ENCODE measurements around the gene SLC35G4.

- TF ChIP-seq CTCF (IDR thresholded peaks at IDR 0.05; ENCODE audit: poor library complexity, severe bottlenecking): no peak
- TF ChIP-seq POLR2AphosphoS5 (IDR thresholded peaks at IDR 0.05): no peak
- no peak for TF ChIP-seq EZH2 (IDR thresholded peaks at IDR 0.05; ENCODE audit: borderline replicate concordance, insufficient read depth, low read length, poor library complexity, severe bottlenecking)
These were observed 31.9 kb upstream of the SLC35G4 start for GRCh38 chr18:11577271-11578112.

All from neural cell (in vitro differentiated cells).